ENCODE data around the gene YTHDF1.

Gene YTHDF1

DNA sequence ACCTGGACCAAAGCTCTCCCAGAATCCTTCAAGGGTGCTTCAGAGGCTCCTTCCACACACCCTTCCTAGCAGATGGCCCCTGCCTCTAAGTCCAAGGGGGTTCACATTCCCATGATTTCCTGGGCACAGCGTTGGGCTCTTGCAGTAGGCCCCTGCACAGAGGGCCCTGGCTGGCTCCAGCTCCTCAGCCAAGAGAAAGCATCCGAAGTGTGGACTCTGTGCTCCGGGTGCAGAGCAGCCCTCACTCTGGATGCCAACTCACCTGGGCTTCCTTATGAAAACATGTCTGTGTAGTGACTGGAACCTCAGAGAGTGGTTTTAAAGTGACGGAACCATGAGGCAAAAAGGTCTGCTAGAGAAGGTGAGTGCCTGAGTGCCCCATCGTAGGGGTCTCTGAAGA, 11.6 kb downstream of the YTHDF1 start:
- DNase-seq = no peak

GRCh38 chr20:63202811-63203526, 13.0 kb downstream of the YTHDF1 start:
- no peak for DNase-seq

DNA sequence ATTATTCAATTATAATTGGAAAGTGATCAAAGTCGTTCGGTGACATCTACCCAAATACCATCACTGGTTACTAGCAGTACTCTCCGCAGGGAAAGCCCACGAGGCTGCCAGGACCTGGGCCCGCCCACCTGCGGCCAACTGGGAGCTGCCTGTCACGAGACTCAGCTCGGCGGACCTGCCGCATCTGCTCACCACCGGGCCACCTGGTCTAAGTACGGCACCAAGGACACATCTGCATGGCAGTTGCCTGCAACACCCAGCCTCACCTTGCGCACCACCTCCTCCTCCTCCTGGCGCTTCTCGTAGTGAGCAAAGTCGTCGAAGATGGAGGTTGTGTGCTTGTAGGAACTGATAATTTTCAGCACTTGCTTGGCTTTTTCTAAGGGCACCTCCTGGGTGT, 13.9 kb downstream of the YTHDF1 start:
- DNase-seq = no peak

- DNase-seq = no peak
Measured at GRCh38 chr20:63198606-63199005, 17.3 kb downstream of the YTHDF1 start.

DNA sequence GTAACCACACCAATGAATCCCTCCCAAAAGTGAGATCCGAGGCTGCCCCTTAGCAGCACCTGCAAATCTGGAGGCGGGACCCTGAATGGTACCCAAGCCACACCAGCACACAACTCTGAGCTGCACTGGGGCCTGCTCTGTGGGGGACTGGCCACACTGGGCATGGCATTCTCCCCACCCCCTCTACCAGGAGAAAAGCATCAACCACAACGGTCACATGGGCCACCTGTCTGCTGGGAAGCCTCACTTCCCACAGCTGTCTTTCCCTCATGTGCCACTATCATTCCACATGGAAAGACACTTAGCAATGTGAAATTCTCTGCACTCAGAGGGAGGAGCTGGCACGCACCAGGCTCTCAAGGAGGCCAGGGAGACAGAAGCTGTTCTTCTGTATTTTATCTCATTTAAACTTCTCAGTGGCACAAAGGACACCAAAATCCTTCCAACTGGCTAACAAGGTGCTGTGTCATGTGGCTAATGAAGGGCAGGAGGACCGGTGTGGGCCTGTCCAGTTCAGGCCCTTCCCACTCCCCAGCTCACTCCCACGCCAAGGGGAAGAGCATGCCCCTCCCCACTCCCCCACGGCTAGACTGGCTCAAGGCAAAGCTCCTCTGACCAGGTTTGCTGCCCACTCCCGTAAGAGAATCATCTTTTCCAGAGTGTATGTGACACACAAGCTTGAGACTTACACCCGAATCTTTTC, 19.0 kb downstream of the YTHDF1 start:
- DNase-seq = no peak

- DNase-seq = no peak
Measured at GRCh38 chr20:63194797-63195173, 21.1 kb downstream of the YTHDF1 start.

DNA sequence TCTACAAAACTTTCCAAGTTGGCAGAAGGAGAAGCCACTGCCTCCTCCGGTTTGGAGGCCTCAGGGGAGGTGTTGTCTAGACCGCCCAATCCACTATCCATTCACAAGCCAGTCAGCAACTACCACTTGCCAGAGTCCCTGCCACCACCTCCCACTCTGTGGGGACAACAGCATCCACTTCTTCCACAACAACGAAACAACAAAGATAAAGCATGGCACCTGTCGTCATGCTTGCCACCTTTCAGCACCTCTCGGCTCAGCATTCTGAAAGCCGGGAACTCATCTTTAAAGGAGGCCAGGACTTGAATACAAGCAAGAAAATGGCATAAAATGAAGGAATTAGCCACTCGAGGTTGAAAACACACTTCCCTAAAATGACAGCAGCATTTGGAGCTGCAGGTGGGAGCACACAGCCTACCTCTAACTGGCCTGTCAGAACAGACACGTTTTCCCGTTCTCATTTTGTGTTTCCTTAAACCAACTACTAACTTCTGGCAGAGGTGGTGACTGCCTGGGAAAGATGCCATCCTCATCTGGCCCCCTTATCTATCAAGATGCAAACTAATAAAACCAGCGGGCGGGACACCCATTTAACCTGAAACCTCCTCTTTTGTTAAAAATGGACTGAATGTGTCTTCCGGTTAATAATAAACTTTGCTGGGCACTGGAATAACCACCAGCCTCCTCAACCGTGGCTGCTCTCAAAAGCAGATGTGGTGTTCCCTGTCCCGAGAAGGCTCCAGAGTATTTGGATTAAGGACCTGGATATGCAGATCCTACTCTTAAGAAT, 21.7 kb downstream of the YTHDF1 start:
- no peak for DNase-seq

GRCh38 chr20:63192721-63193120, 23.2 kb downstream of the YTHDF1 start:
- no peak for DNase-seq

DNA sequence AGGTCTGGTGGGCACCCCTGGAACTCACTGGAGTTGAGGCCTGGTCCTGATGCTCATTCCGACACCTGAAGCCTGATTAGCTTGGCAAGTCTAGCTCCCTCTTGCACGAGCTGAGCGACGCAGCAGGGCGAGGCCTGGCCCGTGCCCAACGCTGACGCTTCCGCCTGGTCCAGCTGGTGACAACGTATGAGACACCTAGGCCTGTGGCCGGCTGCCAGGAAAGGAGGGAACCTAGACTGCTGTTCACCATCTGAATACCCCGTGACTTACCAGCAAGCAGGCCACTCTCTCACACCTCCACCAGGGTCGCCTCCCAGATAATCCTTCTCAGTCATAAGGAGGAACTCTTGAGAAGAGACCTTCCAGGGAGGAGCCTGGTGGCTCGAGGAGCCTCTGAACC, 24.5 kb downstream of the YTHDF1 start:
- DNase-seq = no peak

- DNase-seq = no peak
Measured at GRCh38 chr20:63190828-63191227, 25.1 kb downstream of the YTHDF1 start.

DNA sequence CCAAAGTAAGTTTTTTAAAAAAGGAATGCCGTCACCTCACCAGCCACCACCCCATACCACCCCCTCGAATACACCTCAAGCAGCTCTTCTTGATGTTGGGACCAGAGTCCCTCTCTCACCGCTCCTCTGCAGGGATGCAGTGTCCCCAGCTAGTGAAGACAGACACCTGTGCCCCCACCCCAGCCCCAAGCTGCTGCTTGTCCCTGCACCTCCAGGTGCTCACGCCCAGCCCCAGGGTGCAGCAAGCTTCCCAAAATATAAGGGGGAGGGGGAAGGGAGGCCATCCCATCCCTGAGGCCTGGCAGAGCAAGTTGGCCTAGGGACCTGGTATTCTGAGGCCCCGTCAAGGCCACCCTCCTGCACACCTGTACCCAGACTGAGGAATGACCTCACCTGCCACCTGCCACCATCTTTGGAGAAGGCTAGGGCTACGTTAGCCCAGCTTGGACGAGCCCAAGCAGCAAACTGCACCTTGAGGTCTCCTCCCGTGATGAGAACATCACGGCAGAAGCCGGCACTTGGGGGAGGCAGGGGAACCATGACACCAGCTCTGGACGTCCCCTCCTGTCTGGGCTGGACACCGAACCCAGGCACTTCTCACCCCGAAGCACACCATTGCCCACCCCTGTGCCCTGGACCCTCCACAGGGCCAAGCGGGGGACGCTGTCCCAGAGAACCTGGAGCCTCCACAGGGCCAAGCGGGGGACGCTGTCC, 25.9 kb downstream of the YTHDF1 start:
- DNase-seq = no peak

- no peak for DNase-seq
Measured at GRCh38 chr20:63189322-63189642, 26.6 kb downstream of the YTHDF1 start.

DNA sequence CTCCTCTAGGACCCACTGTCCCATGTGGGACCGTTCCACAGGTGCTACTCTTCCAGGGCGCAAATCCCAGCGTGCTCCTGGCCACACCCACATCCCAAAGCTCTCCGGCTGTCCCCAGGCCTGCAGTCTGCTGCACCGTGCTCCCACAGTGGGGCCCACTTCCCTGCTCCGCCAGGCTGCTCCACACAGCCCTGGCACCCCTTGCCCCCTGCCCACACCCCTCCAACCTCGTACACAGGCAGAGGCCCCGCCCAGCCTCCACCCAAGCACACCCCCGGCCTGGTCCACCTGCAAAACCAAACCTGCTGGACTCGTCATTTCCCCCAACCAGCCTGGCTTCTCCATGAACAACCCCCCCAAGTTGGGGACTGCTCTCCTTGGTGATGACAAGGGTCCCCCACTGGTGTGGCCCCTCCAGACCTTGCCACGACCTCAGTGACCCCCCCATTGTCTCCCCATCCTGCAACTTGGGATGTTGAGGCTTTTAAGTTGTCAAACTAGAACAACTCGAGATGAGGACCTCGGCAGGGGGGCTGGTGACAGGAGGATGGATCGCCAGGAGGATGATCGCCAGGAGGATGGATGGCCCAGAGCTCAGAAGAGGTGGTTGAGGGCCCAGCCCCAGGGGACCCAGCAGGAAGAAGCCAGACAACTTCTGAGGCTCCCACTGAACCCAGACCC, 27.1 kb downstream of the YTHDF1 start:
- no peak for DNase-seq

- no peak for DNase-seq
Measured at GRCh38 chr20:63188159-63188442, 27.8 kb downstream of the YTHDF1 start.

- DNase-seq = no peak
Measured at GRCh38 chr20:63187338-63188158, 28.4 kb downstream of the YTHDF1 start.

DNA sequence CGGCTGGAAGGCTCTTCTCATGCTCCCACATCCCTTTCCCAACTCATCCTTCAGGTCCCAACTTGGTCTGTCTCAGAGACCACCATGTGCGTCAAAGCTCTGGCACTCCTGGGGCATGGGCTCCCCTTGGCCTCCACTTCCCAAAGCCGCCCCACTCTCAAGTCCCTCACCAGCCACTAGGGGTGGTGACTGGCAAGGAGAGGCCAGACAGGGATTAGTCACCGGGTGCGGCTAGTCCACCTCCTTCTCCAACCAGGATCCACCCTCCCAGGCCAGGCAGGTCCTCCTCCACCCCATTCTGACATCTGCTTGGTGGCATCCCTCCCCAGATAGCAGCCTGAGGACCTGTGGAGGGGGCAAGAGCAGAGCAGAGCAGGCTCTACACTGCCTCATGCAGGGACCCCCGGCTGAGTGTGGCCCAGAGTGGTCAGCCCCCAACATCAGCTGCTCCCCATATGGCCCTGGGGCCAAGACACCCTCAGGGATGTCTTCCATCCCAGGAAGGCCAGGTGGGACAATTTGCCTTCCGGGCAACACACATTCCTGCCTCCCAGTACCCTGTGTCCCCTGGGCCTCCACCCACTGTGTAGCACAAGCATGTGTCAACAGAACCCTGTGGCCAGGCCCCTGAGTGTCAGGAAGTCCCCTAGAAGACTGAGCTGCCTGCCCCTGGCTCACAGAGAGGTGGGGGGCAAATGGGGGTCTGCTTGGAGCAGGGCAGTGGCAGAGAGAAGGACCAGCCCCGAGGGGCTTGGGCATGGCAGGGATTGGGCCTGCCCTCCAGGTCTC, 29.2 kb downstream of the YTHDF1 start:
- DNase-seq = no peak

DNA sequence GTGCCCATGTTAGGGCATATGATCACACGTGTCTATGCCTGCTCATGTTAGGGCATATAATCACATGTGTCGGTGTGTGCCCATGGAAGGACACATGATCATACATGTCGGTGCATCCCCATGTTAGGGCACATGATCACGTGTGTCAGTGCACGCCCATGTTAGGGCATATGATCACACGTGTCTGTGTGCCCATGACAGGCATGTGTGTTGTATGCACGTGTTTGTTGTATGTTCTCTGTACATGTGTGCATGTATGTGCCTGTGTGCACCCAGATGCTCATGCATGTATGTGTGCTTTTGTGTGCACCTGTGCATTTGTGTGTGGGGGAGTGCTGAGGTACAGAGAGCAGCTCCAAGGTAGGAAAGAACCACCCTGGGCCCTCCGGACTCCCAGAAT, 29.8 kb downstream of the YTHDF1 start:
- no peak for DNase-seq

GRCh38 chr20:63185215-63185796, 30.6 kb downstream of the YTHDF1 start:
- DNase-seq = no peak

- peak in 1 of 2 experiments; percentile 10 for DNase-seq
Measured at GRCh38 chr20:63183422-63184146, 32.3 kb downstream of the YTHDF1 start.

DNA sequence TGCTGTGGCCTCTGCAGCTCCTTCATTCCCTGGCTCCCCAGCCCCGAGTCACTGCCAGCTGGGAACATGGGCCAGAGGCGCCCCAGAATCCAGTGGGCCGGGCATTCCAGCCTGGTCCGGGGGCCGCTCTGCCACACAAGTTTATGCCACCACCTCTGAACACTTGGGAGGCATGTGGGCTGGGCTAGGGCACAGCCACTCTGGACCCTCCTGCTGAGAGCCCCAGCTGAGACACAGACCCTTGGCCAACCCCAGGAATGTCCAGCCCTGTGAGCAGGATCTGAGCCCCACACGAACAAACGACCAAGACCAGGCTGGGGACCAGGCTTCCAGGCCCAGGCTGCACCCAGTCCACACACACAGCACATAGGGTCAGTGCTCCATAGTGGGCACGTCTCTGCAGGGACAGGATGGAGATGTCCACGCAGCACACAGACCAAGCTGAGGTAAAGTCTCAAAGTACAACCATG, 33.0 kb downstream of the YTHDF1 start:
- no peak for DNase-seq

Measured in NCI-H187 (cell line).